COLO668 (cell line): Measurements from ENCODE around the gene PDGFC.

Experiments used
- DNase-seq: peaks from one replicate; lab custom pipeline; 2025; ENCODE audit not compliant: unreplicated experiment; lab: John Stamatoyannopoulos, UW

The PDGFC gene

DNA sequence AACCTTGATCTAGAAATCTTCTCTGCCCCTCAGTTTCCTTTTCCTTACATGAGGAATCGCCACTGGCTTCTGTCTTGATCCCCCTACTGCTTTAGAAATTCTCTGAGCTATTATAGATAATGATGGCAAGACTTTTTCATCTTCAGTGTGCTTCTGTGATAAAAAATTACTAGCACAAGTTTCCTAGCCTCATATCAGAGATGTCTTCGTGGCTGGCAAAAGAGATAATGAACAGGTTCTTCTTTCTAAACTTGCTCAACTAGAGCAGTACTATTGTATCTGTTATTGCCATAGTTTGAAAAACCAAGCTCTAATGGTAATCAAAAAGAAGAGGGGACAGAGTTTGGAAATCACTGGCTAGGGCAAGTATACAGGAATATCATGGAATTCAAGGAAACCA is 4.1 kb upstream of the PDGFC start:
- DNase-seq: no peak

DNA sequence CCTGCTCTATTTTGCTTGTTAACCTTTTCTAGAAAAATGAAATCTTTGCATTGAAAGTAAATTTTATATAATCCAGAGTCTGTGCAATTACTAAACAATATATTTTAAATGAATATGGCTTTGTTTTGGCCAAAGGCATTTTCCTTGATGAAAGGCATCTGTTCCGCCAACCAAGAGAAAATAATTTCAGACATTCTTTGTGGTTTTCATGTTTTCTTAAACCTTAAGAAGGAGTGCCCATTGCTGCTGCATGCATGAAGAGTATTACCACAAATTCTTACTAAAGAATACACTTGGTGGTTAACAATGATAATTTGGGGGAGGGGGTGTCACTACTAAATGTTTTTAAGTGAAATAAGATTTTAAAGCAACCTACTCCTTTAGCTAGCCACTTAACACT is 2.7 kb upstream of the PDGFC start:
- DNase-seq: no peak

DNA sequence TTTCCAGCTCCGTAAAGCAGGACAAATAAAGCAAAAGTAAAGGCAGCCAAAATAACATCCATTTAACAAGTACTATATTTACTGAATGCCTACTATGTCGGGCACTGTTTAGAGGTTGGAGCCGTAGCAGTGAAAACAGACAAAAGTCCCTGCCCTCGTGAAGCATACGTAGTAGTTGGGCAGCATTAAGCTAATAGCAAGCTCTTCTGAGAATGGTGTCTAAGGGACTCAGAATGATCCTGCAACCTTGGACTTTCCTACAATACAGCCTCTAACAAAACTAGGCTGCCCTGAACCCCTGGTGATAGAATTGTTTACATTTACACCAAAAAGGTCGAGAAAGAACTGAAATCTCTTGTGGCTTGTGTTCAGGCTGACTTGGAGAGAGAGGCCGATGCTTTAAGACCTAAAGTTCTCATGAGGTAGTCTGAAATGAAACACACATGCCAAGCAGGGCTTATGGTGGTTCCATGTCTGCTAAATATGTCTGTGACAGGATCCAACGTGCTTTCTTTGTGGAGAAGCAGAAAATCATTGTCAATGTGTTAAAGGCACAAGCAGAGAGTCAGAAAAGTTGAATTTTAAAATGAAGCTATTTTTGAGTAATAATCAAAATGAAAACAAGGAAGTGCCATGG is 898 bp upstream of the PDGFC start:
- DNase-seq: no peak

DNA sequence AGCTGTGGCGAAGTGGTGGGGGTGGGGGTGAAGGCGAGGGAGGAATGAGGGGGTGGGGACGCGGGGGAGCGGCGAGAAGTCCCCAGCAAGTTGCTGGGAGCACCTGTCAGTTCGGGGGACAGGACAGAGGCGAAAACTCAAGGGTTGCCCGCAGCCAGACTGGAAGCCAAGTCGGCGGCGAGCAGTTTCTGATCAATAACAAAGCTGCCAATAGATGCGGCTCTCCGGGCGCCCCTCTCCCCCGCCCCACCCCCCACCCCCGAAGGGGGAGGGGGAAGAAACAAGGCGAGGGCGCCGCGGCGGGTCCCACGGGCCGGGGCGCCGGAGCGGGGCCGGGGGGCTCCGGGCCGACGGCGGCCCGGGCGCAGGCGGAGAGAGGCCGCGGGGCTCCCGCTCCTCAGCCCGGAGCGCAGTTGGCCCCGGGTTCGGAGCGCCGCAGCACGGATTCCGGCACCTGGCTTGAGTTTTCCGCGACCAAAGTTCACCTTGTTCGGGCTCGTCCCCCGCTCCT is 379 bp downstream of the PDGFC start:
- peak; percentile 42 for DNase-seq

DNA sequence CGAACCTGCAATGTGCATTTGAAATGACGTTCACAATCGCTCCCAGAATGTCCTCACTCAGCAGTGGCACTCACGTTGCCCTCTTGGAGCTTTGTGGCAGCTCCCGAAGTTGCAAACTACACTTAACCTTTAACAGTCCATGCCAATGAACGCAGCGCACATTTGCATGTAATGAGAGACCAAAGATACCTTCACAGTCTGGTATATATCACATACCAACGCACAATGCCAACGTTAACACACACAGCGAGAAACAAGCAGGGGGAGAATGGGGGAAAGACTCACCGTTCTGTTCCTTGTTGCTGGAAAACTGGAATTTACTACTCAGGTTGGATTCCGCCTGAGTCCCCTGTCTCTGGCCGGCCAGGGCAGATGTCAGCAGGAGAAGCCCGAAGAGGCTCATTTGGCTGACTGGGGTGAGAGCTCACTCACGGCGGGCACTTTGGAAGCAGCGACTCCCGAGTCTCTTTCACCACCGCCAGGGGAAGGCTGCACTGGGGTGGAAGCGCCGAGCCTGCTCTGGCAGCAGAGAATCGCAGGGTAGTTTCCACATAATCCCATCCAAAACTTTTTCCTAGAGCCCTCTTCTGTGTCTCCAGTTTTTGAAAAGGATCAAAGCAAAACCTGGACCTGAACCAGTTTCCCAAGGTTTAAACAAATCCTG is 966 bp downstream of the PDGFC start:
- DNase-seq: peak; percentile 51

DNA sequence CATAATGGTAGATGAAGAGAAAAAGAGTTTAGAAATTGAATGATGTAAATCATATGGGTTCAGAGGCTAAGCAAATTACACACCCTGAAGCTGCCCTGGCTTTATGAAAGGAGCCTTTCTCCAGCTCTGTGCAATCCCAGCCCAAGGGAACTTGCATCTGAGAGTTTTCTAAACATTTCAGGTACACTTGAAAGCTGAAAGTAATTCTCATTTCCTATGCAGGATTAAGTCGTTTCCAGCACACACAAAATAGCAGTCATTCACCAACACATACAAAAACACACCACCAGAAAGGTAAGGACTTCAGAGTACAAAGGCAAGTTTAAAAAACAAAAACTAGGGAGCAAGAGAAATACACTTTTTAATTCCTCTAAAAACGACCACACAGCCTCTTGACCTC is 1.7 kb downstream of the PDGFC start:
- no peak for DNase-seq

DNA sequence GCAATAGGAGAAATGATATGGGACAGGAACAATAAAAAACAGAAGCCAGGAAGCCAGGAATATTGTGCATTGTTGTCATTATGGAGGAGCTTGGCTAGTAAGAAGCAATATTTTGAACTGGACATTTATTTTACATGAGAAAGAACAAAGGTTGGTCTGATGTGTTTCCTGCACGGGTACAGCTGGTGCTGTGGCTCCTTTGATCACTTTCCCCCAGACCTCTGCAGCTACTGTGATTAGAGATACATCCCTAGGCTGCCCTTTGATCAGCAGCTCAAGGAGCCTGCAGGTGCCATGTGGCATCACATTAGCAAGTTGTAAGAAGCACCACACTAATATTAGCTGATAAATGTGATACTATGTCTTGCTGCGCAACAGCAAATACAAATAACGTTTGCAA is 2.5 kb downstream of the PDGFC start:
- DNase-seq: no peak

DNA sequence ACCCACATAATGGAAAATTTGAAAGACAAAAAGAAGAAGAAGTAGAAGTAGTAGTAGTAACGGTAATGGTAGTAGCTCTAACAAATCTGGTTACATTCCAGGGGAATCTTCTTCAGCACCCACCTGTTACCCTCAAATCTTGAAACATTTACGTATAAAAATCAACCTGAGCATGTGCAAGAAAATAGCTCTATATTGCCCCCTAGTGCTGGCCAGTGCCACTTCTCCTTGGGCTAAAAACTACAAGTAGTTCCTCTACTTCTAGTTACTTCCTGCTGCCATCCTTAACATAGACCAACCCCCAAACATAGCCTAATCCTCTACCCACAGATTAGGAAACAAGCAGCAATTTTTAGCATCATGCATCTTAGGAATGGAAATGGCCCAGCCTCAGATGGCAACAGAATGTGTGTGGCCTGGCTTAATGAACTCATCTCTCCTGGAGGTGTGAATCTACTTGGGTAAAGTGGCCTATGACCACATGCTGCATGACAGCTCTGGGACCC is 3.1 kb downstream of the PDGFC start:
- DNase-seq: peak; percentile 48

DNA sequence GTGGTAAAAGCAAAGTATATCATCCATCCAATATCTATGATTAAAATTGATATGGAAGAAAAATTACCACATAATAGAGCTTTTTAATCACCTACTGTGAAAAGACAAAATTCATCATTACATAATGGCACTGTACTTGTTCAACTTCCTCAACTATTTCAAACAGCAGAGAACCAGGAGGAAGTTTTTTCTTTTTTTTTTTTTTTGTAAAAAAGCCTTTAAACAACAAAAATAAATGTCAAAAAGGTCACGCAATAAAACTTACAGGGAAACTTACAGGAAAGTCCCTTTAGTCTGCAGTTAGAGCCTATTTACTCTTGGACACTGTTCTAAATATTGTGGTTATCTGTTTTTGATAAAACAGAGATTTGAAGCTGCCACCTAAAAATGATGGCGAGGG is 4.8 kb downstream of the PDGFC start:
- no peak for DNase-seq

DNA sequence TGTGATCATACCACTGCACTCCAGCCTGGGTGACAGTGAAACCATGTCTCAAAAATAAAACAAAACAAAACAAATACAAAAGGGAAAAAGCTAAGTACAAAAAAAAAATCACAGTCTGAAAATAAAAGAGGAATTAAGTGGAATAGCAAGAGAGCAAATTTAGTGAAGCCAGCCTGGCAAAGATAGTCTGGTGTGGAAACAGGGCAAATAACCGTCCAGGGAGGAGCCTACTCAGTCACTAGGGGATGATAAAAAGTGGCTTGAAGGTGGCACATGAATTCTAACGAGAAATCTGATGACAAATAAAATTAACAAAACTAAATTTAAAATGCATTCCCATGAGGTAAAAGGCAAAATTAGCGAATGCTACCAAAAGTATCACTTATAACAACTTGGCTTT is 8.2 kb downstream of the PDGFC start:
- no peak for DNase-seq

DNA sequence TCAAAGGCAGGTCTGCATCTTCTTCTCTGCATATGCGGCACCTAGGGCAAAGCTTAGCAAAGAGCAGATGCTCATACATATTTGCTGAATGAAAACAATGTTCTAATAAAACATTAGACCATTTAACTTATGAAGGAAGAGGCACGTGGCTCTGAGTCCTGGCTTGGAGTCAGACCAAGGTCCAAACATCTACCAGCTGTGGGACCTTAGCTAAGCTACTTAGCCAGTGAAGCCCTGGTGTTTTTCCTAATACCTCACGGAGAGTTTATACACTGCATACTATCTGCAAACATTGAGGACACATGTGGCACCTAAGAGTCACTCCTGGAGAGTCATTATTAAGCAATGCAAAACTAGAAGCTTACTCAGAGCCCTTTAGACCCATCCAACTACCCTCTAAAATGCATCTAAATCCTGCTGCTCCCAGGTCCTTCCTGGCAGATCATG is 9.0 kb downstream of the PDGFC start:
- DNase-seq: no peak

DNA sequence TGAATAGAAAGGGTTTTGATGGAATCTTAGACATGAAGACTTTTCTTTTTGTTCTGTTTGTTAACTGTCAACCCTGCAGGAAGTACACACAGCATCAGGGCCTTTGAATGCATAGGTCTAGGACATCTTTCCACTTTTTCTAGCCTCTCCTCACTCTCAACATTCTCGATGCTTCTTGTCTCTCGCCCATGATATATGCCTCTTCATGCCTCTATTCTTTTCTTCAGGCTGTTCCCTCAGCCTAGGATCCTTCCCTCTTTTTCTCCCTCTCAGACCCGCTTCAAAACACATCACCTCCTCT is 9.6 kb downstream of the PDGFC start:
- DNase-seq: no peak

DNA sequence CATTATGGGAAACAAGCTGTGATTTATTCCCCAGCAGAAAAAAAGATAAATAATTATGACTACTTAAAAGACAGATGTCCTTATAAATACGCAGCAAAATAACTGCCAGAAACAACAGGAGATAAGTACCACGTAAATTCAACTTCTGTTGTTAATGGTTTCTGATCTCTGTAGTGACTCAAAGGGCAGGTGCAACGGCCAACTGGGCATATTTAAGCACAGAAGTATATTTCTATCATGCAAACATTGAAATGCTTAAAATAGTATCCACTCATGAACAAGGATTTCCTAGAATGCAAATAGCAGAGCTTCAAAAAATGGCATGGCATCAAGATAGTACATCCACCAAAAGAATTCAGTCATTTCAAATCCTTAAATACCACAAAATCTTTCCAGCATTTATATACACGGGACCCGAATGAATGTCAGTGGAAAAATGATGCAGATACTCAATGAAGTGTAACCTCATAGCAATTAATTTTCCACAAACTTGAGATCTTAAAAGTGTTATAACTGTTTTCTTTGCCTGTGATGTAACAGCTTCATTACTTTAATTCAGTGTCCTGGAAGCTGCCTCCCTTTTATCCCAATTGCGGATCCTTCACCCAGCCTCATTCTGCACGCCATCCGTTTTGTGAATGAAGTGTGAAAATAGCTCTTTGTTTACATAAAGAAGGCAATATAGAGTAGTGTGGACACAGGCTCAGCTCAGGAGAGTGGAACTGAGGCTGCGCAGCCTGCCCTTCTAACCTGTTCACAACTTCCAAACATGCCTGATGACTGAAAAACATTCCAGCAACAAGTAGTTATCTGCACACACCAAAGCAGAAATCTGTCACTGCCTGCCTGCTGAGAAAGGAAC is 10.2 kb downstream of the PDGFC start:
- DNase-seq: no peak

DNA sequence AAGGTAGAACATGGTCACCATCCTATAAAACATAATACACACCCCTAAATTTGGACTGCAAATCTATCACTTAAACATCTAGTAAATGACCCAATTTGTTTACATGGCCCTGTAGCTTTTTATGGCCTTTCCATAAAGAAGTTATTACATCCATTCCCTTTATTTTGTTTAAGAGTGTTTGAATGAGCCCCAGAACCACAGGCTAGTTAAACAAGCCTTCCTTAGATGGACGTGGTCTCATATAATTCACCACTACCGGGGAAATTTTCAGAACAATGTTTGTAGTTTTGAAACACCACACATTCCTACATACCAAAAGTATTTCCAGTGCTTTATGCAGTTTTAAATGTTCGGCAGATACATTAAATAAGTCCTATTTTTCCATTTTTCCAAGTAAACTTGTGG is 12.3 kb downstream of the PDGFC start:
- DNase-seq: no peak

DNA sequence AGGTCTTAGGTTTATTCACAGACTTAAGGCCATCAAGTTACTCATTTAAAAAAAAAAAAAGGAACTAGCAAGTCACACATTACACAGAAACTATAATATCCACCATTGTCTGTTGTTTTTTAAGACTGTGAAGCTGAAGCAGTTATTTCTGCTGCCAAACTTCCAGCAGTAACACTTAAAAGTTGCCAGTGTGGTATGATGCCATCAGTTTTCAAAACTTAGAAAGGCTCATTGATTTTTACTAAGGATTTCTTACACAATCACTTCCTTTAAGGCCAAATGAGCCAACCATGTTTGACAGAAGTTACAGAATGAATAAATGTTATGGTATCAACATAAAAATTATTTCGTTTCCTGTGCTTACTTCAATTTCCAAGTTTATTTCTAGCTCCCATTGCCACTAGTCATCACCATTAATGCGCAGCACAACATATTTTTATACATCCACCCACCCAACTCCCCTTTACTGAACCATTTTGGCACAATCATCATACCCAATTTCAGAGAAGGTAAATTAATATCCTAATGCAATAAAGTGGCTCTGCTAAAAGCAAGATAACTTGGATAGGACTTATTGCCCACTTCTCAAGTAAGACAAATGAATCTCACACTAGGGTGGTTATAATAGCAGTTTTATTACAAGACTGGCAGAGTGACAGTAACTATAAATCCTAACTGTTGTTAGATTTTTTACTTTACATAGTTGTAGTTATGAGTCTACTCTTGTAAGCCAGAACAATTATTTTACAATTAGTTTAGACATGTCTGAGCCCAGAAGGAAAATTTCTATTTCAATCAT is 13.1 kb downstream of the PDGFC start:
- no peak for DNase-seq

DNA sequence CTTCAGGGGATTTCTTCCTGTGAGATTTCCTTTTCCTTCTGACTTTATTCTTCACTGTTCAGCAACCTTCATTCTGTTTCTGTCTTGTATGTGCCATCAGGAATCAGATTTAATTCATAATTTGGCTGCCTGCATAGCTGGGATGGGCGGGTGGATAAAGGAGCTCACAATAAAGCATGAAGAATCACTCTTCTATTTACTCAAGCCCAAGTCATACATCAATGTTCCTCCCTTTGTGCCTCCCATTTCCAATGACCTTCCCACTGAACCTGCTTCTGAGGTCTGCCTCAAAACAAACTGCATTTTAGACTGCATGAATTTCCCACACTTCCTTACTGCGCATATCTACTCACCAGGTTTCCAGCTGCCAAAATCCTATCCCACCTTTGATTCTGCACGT is 14.0 kb downstream of the PDGFC start:
- no peak for DNase-seq

DNA sequence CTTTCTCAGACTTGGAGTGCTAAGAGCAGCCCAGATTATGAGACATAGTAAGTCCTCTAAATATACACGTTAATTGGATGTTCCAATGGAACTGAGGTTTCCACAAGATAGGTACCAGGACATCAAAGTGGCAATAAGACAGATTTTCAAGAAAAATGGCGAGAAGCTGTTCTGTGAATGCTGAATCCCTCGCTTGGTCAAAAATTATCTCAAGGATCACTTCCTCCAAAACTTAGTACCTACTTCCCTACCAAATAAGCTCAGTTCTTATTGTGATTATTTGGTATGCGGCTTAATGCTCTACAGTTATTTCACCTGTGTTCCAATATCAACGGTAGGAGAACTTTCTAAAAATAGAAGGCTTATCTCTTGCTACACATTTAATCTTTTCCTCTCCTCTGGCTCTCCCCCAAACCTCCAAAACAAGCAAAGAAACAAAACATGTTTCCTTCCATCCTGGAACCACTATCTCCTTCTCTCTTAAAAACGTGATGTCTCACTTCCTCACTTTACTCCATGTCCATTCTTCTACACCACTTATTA is 14.7 kb downstream of the PDGFC start:
- no peak for DNase-seq

DNA sequence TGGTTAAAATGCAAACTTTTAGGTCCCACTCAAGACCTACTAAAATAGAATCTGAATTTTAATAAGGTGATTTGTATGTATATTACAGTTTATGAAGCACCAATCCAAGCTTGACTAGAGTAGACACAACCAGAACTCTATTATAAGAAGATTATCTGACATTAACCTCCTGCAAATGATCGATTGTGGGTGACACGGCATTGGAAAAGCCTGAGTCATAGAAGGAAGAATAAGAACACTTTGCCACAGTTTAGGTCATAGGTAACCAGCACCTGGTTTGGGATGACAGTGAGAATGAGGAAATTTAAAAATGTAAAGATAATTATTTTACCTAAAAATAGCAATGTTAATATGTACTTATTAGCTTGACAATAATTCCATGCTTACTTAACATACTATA is 15.2 kb downstream of the PDGFC start:
- DNase-seq: no peak

DNA sequence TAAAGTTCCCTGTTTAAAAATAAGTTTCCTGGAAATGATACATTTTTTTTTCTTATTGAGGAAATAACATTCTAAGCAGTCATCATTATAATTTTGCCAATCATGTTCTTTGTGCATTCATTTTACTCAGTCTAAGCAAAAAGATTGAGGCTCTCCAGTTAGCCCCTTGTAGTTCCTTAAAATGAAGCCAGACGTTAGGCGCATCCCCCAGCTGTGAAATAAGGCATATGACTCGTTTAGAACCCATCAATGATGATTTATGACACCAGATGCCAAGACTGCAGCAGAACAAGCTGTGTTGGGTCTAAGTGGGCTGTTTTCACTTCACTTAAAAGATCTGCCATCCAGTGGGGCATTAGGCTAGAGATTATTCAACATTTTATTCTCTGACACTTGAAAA is 17.0 kb downstream of the PDGFC start:
- DNase-seq: no peak

DNA sequence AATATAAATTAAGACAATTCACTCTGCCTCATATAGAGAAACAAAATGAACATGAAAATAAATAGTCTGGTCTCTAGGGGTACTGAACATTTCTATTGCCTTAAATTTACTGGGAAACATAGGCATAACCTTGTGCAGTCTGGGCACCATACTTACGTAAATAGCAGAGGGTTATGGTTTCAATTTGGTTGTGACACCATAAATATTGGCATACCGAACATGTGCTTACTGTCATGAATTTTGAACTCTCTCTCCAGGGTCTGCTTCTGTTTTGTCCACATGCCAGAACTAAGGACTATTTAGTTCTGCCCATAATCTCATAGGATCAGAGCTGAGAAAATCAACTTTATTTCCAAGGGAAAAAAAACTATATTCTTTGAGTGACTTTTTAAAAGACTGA is 17.6 kb downstream of the PDGFC start:
- no peak for DNase-seq

DNA sequence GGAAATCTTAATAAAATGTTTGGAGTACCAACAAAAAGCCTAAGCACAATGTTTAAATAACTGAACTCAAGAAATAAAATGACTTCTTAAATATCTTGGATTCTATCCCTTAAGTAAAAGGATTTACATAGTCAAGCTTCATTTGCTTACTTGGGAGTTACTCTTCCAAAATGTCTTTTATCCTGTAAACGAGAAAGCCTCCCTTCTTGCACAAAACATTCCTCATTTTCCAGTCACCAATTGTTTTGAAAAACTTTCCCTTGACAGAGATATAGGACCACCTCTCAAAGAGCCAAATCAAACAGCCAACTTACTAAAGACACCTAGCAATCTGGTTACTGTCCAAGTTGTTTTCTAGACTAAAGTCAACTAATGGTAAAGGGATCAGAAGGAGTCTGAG is 18.6 kb downstream of the PDGFC start:
- no peak for DNase-seq
